Stomach (tissue), 9 donors: ENCODE data around the gene HSD17B12. TPM values are rescaled to one million over a fixed set of nuclear protein-coding genes. Genes with fewer than 3 reads are reported as not detected.

Experiments used
- DNase-seq, 2 donors: peaks; one replicate each; pipeline versions ENCODE4 v3.0.0 to v3.0.0-alpha.2; 2013 to 2019
- H3K27ac ChIP-seq, 5 donors: fragments of 200-600 bp in 4 of 5; sonication (generic) in 4 of 5; one replicate each; pipeline ENCODE4 v1.5.1; 2013 to 2019; ENCODE audit warnings: mild to moderate bottlenecking in 1 of 5, moderate library complexity in 1 of 5
- H3K27me3 ChIP-seq, 3 donors: fragments of 200-600 bp; sonication (generic); one replicate each; pipeline ENCODE4 v1.5.1; 2017 to 2019; ENCODE audit warnings: mixed run types in 1 of 3
- H3K36me3 ChIP-seq, 4 donors: fragments of 200-600 bp; sonication (generic); 1 replicate in 3 of 4; 2 replicates in 1 of 4; pipeline ENCODE4 v1.5.1; 2016 to 2019
- H3K4me1 ChIP-seq, 4 donors: fragments of 200-600 bp; sonication (generic); one replicate each; pipeline ENCODE4 v1.5.1; 2016 to 2019
- H3K4me3 ChIP-seq, 4 donors: fragments of 200-600 bp; sonication (generic) in 3 of 4; one replicate each; pipeline ENCODE4 v1.5.1; 2016 to 2019; ENCODE audit warnings: mild to moderate bottlenecking in 1 of 4
- H3K9me3 ChIP-seq, 4 donors: fragments of 200-600 bp; sonication (generic); one replicate each; pipeline ENCODE4 v1.5.1; 2016 to 2019
- CTCF ChIP-seq, 7 experiments: fragments of 450-650 bp in 4 of 7; fragments of 200-600 bp in 3 of 7; sonication (generic) in 3 of 7; IDR thresholded peaks; one replicate each; pipeline ENCODE4 v1.5.1; 2016 to 2019; ENCODE audit warnings: antibody characterized with exemption in 7 of 7, control low read depth in 2 of 7, mild to moderate bottlenecking in 1 of 7
- EP300 ChIP-seq: sonication (generic); formaldehyde crosslinking; IDR thresholded peaks from one replicate; pipeline ENCODE4 v1.6.1; 2017; ENCODE audit warnings: antibody characterized with exemption
- POLR2A ChIP-seq, 4 donors: fragments of 450-650 bp; IDR thresholded peaks; one replicate each; pipeline ENCODE4 v1.6.1; 2016; ENCODE audit warnings: antibody characterized with exemption in 4 of 4, control low read depth in 2 of 4, mild to moderate bottlenecking in 1 of 4, moderate library complexity in 1 of 4
- POLR2AphosphoS5 ChIP-seq, 3 donors: sonication (generic); formaldehyde crosslinking; IDR thresholded peaks; one replicate each; pipeline ENCODE4 v1.6.1; 2016; ENCODE audit warnings: antibody characterized with exemption in 3 of 3
- WGBS, 5 donors: extraction: QIAGEN DNeasy Blood & Tissue Kit in 3 of 5; methylation state at CpG; one replicate each; pipeline versions ENCODE4 v1.1.5 to v1.1.7; 2013 to 2018; 5-methylcytosine and 5-hydroxymethylcytosine counted together
- intact Hi-C: fragments of 100-400 bp; cut with DNase I; formaldehyde crosslinking; loops from one replicate; pipeline ENCODE4 v1.15.1; 2023; ENCODE audit warnings: low total_unique reads
- polyA plus RNA-seq, 3 donors: library from polyadenylated mRNA; stranded (reverse); fragments of 200-250 nt; gene quantifications; one replicate each; pipeline ENCODE4 v1.2.3, GENCODE V29; 2013
- total RNA-seq, 5 donors: library from RNA; depleted of rRNA; stranded (reverse); fragments of >200 nt; gene quantifications; one replicate each; pipeline versions ENCODE4 v1.1.0 to v1.2.3, GENCODE V29; 2014 to 2016
- donor health status: healthy with polysubstance abuse.
- donor health status: Bipolar disorder and iron deficiency.
- donor health status: healthy.

The HSD17B12 gene
- total and polyA plus RNA-seq, 8 donors: 25.8 to 169 (median 52.4) TPM

GRCh38 chr11:43638717-43639116 lies 41.8 kb upstream of the HSD17B12 start:
- Histone ChIP-seq H3K4me1 (peaks cover 0 to 6% (median 0%) of the 10 kb centered on the region in 4 donors), H3K4me3 (no peak overlapping the region), H3K27ac (no peak overlapping the region), H3K9me3 (no peaks in the 10 kb centered on the region), H3K36me3 (no peaks in the 10 kb centered on the region), H3K27me3 (peaks cover 0 to 59% (median 12%) of the 10 kb centered on the region in 3 donors)
- WGBS, 5 donors: 11 to 23% (median 16%) methylated on average over 3 of the region's 3 CpGs
- intact Hi-C loops: no loop called here
- TF ChIP-seq POLR2AphosphoS5 (IDR thresholded peaks at IDR 0.05) (no peak), POLR2A (IDR thresholded peaks at IDR 0.05) (no peak), EP300 (no peak), CTCF (IDR thresholded peaks at IDR 0.05) (no peak)
- no peak for DNase-seq

- no peak overlapping the region for H3K27ac ChIP-seq
- peaks cover 0 to 58% (median 12%) of the 10 kb centered on the region in 3 donors for H3K27me3 ChIP-seq
- intact Hi-C loops: no loop called here
- TF ChIP-seq POLR2AphosphoS5 (IDR thresholded peaks at IDR 0.05) (no peak), CTCF (IDR thresholded peaks at IDR 0.05) (no peak)
- peaks cover 0 to 7% (median 0%) of the 10 kb centered on the region in 4 donors for H3K4me1 ChIP-seq
- DNase-seq: no peak
- H3K4me3 ChIP-seq: no peak overlapping the region
- H3K36me3 ChIP-seq: no peaks in the 10 kb centered on the region
- no peaks in the 10 kb centered on the region for H3K9me3 ChIP-seq
- WGBS, 5 donors: 36 to 51% (median 47%) methylated on average over 3 of the region's 3 CpGs
These were observed 41.3 kb upstream of the HSD17B12 start for GRCh38 chr11:43639224-43639623.

- intact Hi-C loops: no loop called here
- WGBS, 5 donors: 75 to 86% (median 83%) methylated on average over 3 of the region's 3 CpGs
- TF ChIP-seq EP300 (no peak), CTCF (IDR thresholded peaks at IDR 0.05) (no peak), POLR2AphosphoS5 (IDR thresholded peaks at IDR 0.05) (no peak)
- Histone ChIP-seq H3K4me3 (no peak overlapping the region), H3K9me3 (no peaks in the 10 kb centered on the region), H3K27ac (no peak overlapping the region), H3K4me1 (peaks cover 4 to 11% (median 5%) of the 10 kb centered on the region in 4 donors), H3K27me3 (peaks cover 0 to 58% (median 9%) of the 10 kb centered on the region in 3 donors), H3K36me3 (no peaks in the 10 kb centered on the region)
- DNase-seq: no peak
These were observed 40.6 kb upstream of the HSD17B12 start for GRCh38 chr11:43639920-43640319.

- Histone ChIP-seq H3K4me1 (peaks cover 5 to 30% (median 23%) of the 10 kb centered on the region in 4 donors), H3K36me3 (no peaks in the 10 kb centered on the region), H3K9me3 (no peaks in the 10 kb centered on the region), H3K27ac (peak overlapping the region; percentile 79 to 86 (median 84)), H3K27me3 (peaks cover 0 to 25% (median 9%) of the 10 kb centered on the region in 3 donors), H3K4me3 (peak overlapping the region; percentile 81 to 93 (median 90))
- peak; percentile 90 to 96 for DNase-seq
- TF ChIP-seq POLR2A (IDR thresholded peaks at IDR 0.05): no peak
- no peak for TF ChIP-seq CTCF (IDR thresholded peaks at IDR 0.05)
- peak; percentile 81 to 96 (median 94) for TF ChIP-seq POLR2AphosphoS5 (IDR thresholded peaks at IDR 0.05)
- WGBS, 5 donors: 0 to 1% (median 0%) methylated on average over 30 to 33 of the region's 33 CpGs
- intact Hi-C loops: no loop called here
These were observed 36.5 kb upstream of the HSD17B12 start for GRCh38 chr11:43643898-43644620.
